Measurements from ENCODE around the gene GNG12.

DNA sequence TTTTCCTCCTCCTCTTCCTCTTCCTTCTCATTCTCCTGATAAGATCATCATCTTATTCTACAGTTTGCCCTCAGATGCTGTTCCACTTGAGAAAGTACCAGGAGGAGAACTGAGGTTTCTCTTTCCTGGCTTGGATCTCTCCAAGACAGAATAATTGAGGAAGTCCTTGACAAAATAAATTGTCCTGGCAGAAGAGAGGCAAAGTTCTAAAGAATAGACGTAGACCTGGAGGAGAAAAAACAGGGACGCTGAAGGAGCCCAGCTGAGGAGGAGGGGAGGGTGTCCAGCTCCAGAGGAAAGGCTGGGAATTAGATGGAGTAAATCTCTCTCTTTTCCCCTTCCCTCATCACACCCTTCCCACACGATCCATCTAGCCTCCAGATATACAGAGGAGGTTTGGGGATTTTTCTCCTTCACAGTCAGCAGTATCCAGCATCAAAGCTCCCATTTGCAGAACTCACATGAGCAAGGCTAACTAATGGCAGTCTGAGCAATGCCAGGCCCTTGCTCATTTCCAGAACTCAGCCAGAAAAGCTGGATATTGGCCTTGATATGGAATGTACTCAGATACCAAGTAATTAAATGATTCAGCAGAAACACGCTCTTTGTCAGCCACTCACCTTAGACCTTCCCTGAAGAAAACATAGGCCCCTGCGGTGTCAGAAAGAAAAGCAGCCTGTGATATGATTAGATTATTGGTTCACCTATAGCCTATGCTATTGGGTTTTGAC, 5.1 kb upstream of the GNG12 start:
- no peak for TF ChIP-seq GATA3 (IDR thresholded peaks at IDR 0.05; ENCODE audit: low read depth, low read length)
- no peak for TF ChIP-seq GATA2 (IDR thresholded peaks at IDR 0.05; ENCODE audit: low read depth, low read length)

All from SH-SY5Y (cell line).